H9 (cell line): ENCODE measurements around the gene CORIN. TPM values are rescaled to one million over a fixed set of nuclear protein-coding genes. Genes with fewer than 3 reads are reported as not detected.

ENCODE experiments used
- DNase-seq: peaks from one replicate; pipeline ENCODE4 v3.0.0-alpha.2; 2017
- H2AFZ ChIP-seq: one replicate; pipeline ENCODE4 v1.6.1; 2013; ENCODE audit warnings: mild to moderate bottlenecking, low read length, control low read depth, moderate library complexity
- H2AK5ac ChIP-seq: 2 replicates; pipeline ENCODE4 v1.6.1; 2013; ENCODE audit warnings: low read length, control low read depth, mixed read lengths; ENCODE audit not compliant: insufficient read length
- H2BK120ac ChIP-seq: one replicate; pipeline ENCODE4 v1.6.1; 2013; ENCODE audit warnings: low read depth, mild to moderate bottlenecking, low read length, control low read depth, inconsistent platforms; ENCODE audit not compliant: poor library complexity, severe bottlenecking
- H2BK12ac ChIP-seq: 2 replicates; pipeline ENCODE4 v1.6.1; 2013; ENCODE audit warnings: low read length, control low read depth, mixed read lengths, low read depth; ENCODE audit not compliant: insufficient read length
- H2BK15ac ChIP-seq: 2 replicates; pipeline ENCODE4 v1.6.1; 2013; ENCODE audit warnings: low read depth, low read length, control low read depth
- H2BK20ac ChIP-seq: one replicate; pipeline ENCODE4 v1.6.1; 2013; ENCODE audit warnings: low read depth, mild to moderate bottlenecking, low read length, control low read depth, inconsistent platforms; ENCODE audit not compliant: poor library complexity, severe bottlenecking
- H2BK5ac ChIP-seq: 2 replicates; pipeline ENCODE4 v1.6.1; 2013; ENCODE audit warnings: low read length, control low read depth, mixed read lengths; ENCODE audit not compliant: insufficient read length
- H3K14ac ChIP-seq: 2 replicates; pipeline ENCODE4 v1.6.1; 2013; ENCODE audit warnings: low read length, control low read depth; ENCODE audit not compliant: insufficient read depth
- H3K18ac ChIP-seq: 2 replicates; pipeline ENCODE4 v1.6.1; 2013; ENCODE audit warnings: low read depth, mild to moderate bottlenecking, mixed read lengths, low read length, control low read depth; ENCODE audit not compliant: insufficient read length
- H3K23ac ChIP-seq: 2 replicates; pipeline ENCODE4 v1.6.1; 2013; ENCODE audit warnings: low read length, control low read depth, mixed read lengths, low read depth; ENCODE audit not compliant: insufficient read length
- H3K23me2 ChIP-seq: 2 replicates; pipeline ENCODE4 v1.6.1; 2013; ENCODE audit warnings: low read depth, mild to moderate bottlenecking, mixed read lengths, low read length, control low read depth; ENCODE audit not compliant: insufficient read length, poor library complexity, severe bottlenecking
- H3K27ac ChIP-seq: 2 replicates; pipeline ENCODE4 v1.5.1; 2013; ENCODE audit warnings: low read length, control low read depth, mixed read lengths, low read depth; ENCODE audit not compliant: insufficient read length
- H3K27me3 ChIP-seq: 2 replicates; pipeline ENCODE4 v1.6.1; 2013; ENCODE audit warnings: low read length, control low read depth, inconsistent platforms; ENCODE audit not compliant: insufficient read depth
- H3K4ac ChIP-seq: 2 replicates; pipeline ENCODE4 v1.6.1; 2013; ENCODE audit warnings: low read depth, mild to moderate bottlenecking, control low read depth, inconsistent platforms, low read length, moderate library complexity
- H3K4me1 ChIP-seq: 2 replicates; pipeline ENCODE4 v1.6.1; 2013; ENCODE audit warnings: low read length, control low read depth, inconsistent platforms; ENCODE audit not compliant: insufficient read depth
- H3K4me2 ChIP-seq: 2 replicates; pipeline ENCODE4 v1.6.1; 2013; ENCODE audit warnings: low read length, control low read depth, mixed read lengths; ENCODE audit not compliant: insufficient read length, insufficient read depth
- H3K56ac ChIP-seq: 2 replicates; pipeline ENCODE4 v1.6.1; 2013; ENCODE audit warnings: low read depth, mild to moderate bottlenecking, mixed read lengths, low read length, control low read depth; ENCODE audit not compliant: insufficient read length
- H3K79me1 ChIP-seq: 2 replicates; pipeline ENCODE4 v1.6.1; 2013; ENCODE audit warnings: low read depth, mild to moderate bottlenecking, moderate library complexity, low read length, control low read depth, inconsistent platforms; ENCODE audit not compliant: insufficient read depth, poor library complexity, severe bottlenecking
- H3K79me2 ChIP-seq: 2 replicates; pipeline ENCODE4 v1.6.1; 2013; ENCODE audit warnings: low read length, control low read depth, inconsistent platforms; ENCODE audit not compliant: insufficient read depth
- H3K9ac ChIP-seq: 2 replicates; pipeline ENCODE4 v1.6.1; 2013; ENCODE audit warnings: low read length, control low read depth, mixed read lengths; ENCODE audit not compliant: insufficient read length; ENCODE audit errors: extremely low read depth
- H3K9me3 ChIP-seq: one replicate; pipeline ENCODE4 v1.6.1; 2013; ENCODE audit warnings: low read depth, low read length, inconsistent platforms; ENCODE audit not compliant: control insufficient read depth
- H3T11ph ChIP-seq: one replicate; pipeline ENCODE4 v1.6.1; 2013; ENCODE audit warnings: mild to moderate bottlenecking, low read length, control low read depth, inconsistent platforms
- H4K20me1 ChIP-seq: one replicate; pipeline ENCODE4 v1.6.1; 2013; ENCODE audit not compliant: control insufficient read depth, insufficient read length, insufficient read depth
- H4K5ac ChIP-seq: 2 replicates; pipeline ENCODE4 v1.6.1; 2013; ENCODE audit warnings: low read depth, mild to moderate bottlenecking, mixed read lengths, low read length, control low read depth; ENCODE audit not compliant: insufficient read length
- H4K8ac ChIP-seq: replicated peaks from 2 replicates; pipeline ENCODE4 v1.6.1; 2013; ENCODE audit warnings: low read length, control low read depth, mixed read lengths, low read depth; ENCODE audit not compliant: insufficient read length
- H4K91ac ChIP-seq: 2 replicates; pipeline ENCODE4 v1.6.1; 2013; ENCODE audit warnings: low read depth, mild to moderate bottlenecking, moderate library complexity, mixed read lengths, low read length, control low read depth; ENCODE audit not compliant: insufficient read length
- H3K27ac Mint-ChIP-seq, 3 experiments: 2 replicates in 2 of 3; 3 replicates in 1 of 3; pipeline ENCODE4 v1.8.0; 2020 to 2021; ENCODE audit warnings: mixed read lengths in 3 of 3, mild to moderate bottlenecking in 1 of 3, moderate library complexity in 1 of 3
- H3K27me3 Mint-ChIP-seq: 2 replicates; pipeline ENCODE4 v1.8.0; 2021; ENCODE audit warnings: low read depth, mild to moderate bottlenecking, moderate library complexity, mixed read lengths
- H3K36me3 Mint-ChIP-seq, 3 experiments: 2 replicates in 2 of 3; 3 replicates in 1 of 3; pipeline ENCODE4 v1.8.0; 2020 to 2021; ENCODE audit warnings: low read depth in 3 of 3, mixed read lengths in 3 of 3; ENCODE audit not compliant: insufficient read depth in 1 of 3
- H3K4me1 Mint-ChIP-seq, 2 experiments: 2 replicates each; pipeline ENCODE4 v1.8.0; 2020; ENCODE audit warnings: mixed read lengths in 2 of 2
- H3K4me3 Mint-ChIP-seq, 2 experiments: 2 replicates in 1 of 2; 3 replicates in 1 of 2; pipeline ENCODE4 v1.8.0; 2020 to 2021; ENCODE audit warnings: mild to moderate bottlenecking in 2 of 2, mixed read lengths in 2 of 2, moderate library complexity in 1 of 2
- H3K9me3 Mint-ChIP-seq, 2 experiments: 2 replicates in 1 of 2; 3 replicates in 1 of 2; pipeline ENCODE4 v1.8.0; 2020; ENCODE audit warnings: mild to moderate bottlenecking in 2 of 2, mixed read lengths in 2 of 2, moderate library complexity in 1 of 2
- whole genome bisulfite sequencing: extraction: QIAGEN DNeasy Blood & Tissue Kit; methylation state at CpG from one replicate; pipeline ENCODE4 v1.1.7; 2013; ENCODE audit warnings: missing lambda C conversion rate, low lambda C conversion rate, mixed read lengths; ENCODE audit not compliant: insufficient read length; ENCODE audit errors: extremely low coverage; 5-methylcytosine and 5-hydroxymethylcytosine counted together
- total RNA-seq: library from RNA; stranded (reverse); gene quantifications from 2 replicates; pipeline ENCODE4 v1.2.1, GENCODE V29; 2021
- TF ChIP-seq, protein P1 (sequence below): fragments of 200-600 bp; sonication (generic); conservative IDR thresholded peaks from 3 replicates; pipeline ENCODE4 v1.8.0; 2021; ENCODE audit warnings: antibody characterized with exemption, mild to moderate bottlenecking

Gene CORIN
- total RNA-seq, 1 experiment from 2014 or later, result 0.39 TPM

DNA sequence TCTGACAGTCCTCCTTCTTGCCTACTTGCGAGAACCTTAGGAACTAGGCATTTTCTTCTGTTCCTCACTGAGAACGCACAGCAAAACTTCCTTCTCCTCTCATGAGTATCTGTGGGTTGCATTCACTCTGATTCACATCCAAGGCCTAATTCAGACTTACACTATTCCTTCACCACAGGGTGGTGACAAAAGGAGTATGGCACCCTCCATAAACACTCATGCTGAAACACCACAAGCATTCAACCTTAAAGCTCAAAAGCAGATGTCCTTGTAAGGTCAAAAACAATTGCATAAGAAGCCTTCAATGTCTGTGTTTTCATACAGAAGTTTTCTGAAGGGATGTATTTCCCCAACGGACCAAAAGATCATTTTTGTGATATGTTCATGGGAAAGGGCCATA lies 147.3 kb downstream of the CORIN start:
- no peak overlapping the region for H2BK20ac ChIP-seq
- no peaks in the 10 kb centered on the region for H3K79me1 ChIP-seq
- no peak overlapping the region for H3K18ac ChIP-seq
- H3K27me3 ChIP-seq, result no peaks in the 10 kb centered on the region
- no peak overlapping the region for H3K27ac ChIP-seq
- H2BK12ac ChIP-seq, result no peak overlapping the region
- no peak overlapping the region for H3K9ac ChIP-seq
- no peak overlapping the region for H3K23ac ChIP-seq
- WGBS, result no CpG with 5 or more reads among the region's 3 CpGs
- no peaks in the 10 kb centered on the region for H3K9me3 ChIP-seq
- H3K4ac ChIP-seq, result no peak overlapping the region
- H4K20me1 ChIP-seq, result no peaks in the 10 kb centered on the region
- H2AK5ac ChIP-seq, result no peak overlapping the region
- H3K79me2 ChIP-seq, result no peaks in the 10 kb centered on the region
- H2BK15ac ChIP-seq, result no peak overlapping the region
- no peak overlapping the region for H3K56ac ChIP-seq
- no peak for DNase-seq
- H4K8ac ChIP-seq, result no peak overlapping the region
- H3K4me2 ChIP-seq, result no peak overlapping the region
- no peak overlapping the region for H3K14ac ChIP-seq
- Mint-ChIP-seq H3K27me3 (no peaks in the 10 kb centered on the region; the same call in 1 of the 2 replicates), H3K9me3 (no peaks in the 10 kb centered on the region), H3K4me3 (no peak overlapping the region), H3K4me1 (no peaks in the 10 kb centered on the region), H3K27ac (no peak overlapping the region), H3K36me3 (no peaks in the 10 kb centered on the region)
- no peaks in the 10 kb centered on the region for H3K4me1 ChIP-seq
- no peak overlapping the region for H3T11ph ChIP-seq
- no peaks in the 10 kb centered on the region for H3K23me2 ChIP-seq
- no peak overlapping the region for H4K5ac ChIP-seq
- no peak overlapping the region for H2AFZ ChIP-seq
- no peak overlapping the region for H2BK120ac ChIP-seq
- no peak overlapping the region for H4K91ac ChIP-seq
- H2BK5ac ChIP-seq, result no peak overlapping the region
- TF ChIP-seq, protein P1, sequence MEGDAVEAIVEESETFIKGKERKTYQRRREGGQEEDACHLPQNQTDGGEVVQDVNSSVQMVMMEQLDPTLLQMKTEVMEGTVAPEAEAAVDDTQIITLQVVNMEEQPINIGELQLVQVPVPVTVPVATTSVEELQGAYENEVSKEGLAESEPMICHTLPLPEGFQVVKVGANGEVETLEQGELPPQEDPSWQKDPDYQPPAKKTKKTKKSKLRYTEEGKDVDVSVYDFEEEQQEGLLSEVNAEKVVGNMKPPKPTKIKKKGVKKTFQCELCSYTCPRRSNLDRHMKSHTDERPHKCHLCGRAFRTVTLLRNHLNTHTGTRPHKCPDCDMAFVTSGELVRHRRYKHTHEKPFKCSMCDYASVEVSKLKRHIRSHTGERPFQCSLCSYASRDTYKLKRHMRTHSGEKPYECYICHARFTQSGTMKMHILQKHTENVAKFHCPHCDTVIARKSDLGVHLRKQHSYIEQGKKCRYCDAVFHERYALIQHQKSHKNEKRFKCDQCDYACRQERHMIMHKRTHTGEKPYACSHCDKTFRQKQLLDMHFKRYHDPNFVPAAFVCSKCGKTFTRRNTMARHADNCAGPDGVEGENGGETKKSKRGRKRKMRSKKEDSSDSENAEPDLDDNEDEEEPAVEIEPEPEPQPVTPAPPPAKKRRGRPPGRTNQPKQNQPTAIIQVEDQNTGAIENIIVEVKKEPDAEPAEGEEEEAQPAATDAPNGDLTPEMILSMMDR, result no peak
